Left ventricle myocardium inferior (tissue), 1 donor: ENCODE data around the gene PKDCC. TPM values are rescaled to one million over a fixed set of nuclear protein-coding genes. Genes with fewer than 3 reads are reported as not detected.

Source experiments
- DNase-seq: peaks from one replicate; pipeline ENCODE4 v3.0.0-alpha.2; 2020
- H3K27ac ChIP-seq: fragments of 200-600 bp; replicated peaks from 2 replicates; pipeline ENCODE4 v1.8.0; 2021
- H3K27me3 ChIP-seq: fragments of 200-600 bp; 2 replicates; pipeline ENCODE4 v1.8.0; 2021; ENCODE audit warnings: low read depth
- H3K36me3 ChIP-seq: fragments of 200-600 bp; 2 replicates; pipeline ENCODE4 v1.8.0; 2021
- H3K4me1 ChIP-seq: fragments of 200-600 bp; 2 replicates; pipeline ENCODE4 v1.8.0; 2021
- H3K4me3 ChIP-seq: fragments of 200-600 bp; 2 replicates; pipeline ENCODE4 v1.8.0; 2021; ENCODE audit warnings: mild to moderate bottlenecking, moderate library complexity
- H3K9me3 ChIP-seq: fragments of 200-600 bp; replicated peaks from 2 replicates; pipeline ENCODE4 v1.8.0; 2021
- intact Hi-C: fragments of 100-400 bp; cut with micrococcal nuclease; formaldehyde crosslinking; loops from one replicate; pipeline ENCODE4 v1.11.0; 2022
- long read RNA-seq: library from polyadenylated mRNA; unstranded; transcript quantifications from one replicate; pipeline ENCODE4 v2.0.0, GENCODE V29; 2021
- total RNA-seq: library from RNA; stranded (reverse); fragmentation: NEBNext Ultra II Directional; extraction: Animal tissue kit (Norgen Biotek cat#: 25700); gene quantifications from one replicate; pipeline ENCODE4 v1.2.1, GENCODE V29; 2021
- TF ChIP-seq, protein P1 (sequence below): fragments of 200-600 bp; IDR thresholded peaks from 2 replicates; pipeline ENCODE4 v1.8.0; 2021; ENCODE audit warnings: antibody characterized with exemption, mild to moderate bottlenecking, borderline replicate concordance
- donor health status: DM: no; HTN: yes; CAD: no; lungs with severe emphysema.

PKDCC gene, protein sequence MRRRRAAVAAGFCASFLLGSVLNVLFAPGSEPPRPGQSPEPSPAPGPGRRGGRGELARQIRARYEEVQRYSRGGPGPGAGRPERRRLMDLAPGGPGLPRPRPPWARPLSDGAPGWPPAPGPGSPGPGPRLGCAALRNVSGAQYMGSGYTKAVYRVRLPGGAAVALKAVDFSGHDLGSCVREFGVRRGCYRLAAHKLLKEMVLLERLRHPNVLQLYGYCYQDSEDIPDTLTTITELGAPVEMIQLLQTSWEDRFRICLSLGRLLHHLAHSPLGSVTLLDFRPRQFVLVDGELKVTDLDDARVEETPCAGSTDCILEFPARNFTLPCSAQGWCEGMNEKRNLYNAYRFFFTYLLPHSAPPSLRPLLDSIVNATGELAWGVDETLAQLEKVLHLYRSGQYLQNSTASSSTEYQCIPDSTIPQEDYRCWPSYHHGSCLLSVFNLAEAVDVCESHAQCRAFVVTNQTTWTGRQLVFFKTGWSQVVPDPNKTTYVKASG
- 88.7 TPM for total RNA-seq
- long read RNA-seq, transcript PKDCC-201 (7 exons, 2,502 nt), result major isoform, 128 of 201 reads
- long read RNA-seq, partial matches to known transcripts, result 28 of 201 reads
- long read RNA-seq, other reads (novel, unspliced or antisense), result 45 of 201 reads

DNA sequence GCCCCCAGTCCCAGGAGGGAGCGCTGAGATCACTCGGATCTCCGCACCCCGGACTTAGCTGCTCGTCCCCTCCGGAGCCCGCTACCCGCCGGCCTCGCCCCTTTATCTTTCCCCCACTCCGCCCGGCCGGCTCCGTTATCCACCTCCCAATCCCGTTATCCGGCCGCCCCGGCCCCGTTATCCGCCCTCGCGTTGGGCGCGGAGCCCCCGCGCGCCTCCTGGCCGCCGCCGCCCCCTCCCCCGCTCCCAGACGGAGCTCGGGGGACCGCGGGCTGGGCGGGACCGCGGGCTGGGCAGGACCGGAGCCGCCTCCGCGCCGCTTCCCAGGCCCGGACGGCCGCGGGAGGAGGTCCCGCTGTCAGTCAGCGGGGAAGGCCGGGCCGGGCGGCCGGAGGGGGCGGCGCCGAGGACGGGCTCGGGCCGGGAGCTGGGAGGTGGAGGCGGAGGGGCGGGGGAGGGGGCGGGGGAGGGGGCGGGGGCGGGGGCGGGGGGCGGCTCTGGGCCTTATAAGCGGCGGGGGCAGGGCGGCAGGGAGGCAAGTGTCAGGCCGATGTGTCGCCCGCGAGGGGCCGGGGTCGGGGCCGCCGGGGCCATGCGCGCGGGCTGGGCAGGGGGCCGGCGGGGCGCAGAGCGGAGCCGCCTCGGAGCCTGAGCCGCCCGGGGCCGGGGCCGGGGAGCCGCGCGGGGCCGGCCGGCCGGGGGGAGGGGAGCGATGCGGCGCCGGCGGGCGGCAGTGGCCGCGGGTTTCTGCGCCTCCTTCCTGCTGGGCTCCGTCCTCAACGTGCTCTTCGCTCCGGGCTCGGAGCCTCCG is at the start of gene PKDCC:
TSS of gene PKDCC (plus strand) at position 534 of the 811 bp plus-strand sequence. CDS start at position 713, 179 bp downstream.
- TF ChIP-seq, protein P1, sequence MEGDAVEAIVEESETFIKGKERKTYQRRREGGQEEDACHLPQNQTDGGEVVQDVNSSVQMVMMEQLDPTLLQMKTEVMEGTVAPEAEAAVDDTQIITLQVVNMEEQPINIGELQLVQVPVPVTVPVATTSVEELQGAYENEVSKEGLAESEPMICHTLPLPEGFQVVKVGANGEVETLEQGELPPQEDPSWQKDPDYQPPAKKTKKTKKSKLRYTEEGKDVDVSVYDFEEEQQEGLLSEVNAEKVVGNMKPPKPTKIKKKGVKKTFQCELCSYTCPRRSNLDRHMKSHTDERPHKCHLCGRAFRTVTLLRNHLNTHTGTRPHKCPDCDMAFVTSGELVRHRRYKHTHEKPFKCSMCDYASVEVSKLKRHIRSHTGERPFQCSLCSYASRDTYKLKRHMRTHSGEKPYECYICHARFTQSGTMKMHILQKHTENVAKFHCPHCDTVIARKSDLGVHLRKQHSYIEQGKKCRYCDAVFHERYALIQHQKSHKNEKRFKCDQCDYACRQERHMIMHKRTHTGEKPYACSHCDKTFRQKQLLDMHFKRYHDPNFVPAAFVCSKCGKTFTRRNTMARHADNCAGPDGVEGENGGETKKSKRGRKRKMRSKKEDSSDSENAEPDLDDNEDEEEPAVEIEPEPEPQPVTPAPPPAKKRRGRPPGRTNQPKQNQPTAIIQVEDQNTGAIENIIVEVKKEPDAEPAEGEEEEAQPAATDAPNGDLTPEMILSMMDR, result no peak

DNA sequence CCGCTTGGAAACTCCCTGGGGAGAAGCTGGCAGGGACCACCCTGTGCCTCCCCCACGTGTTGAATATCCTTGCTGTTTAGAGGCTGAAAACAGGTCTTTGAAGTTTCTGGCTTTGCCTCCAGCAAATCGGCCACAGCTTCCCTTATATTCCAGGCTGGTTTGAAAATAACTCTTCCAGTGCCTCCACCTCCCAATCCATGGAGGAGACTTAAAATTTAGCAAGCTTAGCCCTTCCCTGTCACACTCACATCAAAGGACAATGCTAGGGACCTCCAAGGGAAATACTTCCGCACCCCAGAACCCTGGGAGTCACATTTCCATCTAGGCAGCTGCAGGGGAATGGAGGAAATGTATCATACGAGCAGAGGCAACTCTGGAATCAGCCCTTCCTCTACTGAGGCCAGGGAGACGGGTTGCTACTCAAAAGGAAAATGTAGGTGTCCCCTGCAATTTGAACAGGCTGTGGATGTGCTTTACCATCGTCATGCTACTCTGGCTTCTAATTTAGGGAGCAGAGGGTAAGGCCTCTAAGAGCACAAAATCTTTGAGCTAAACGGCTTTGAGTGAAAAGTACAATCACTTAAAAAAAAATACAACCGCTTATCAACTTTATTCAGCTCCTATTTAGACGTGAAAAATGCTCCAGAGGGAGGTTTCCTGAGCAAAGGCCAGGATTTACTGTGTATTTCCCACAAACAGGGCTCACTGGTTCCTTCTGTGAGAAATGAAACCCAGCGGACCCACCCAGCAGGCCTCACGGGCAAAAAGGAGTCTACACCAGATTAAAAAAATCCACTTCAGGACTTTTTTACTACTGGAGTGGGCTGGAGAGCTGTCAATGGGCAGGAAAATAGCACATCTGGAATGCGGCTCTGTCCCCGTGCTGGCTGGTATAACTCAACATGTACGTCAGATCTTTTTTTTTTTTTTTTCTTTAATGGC is 49.4 kb upstream of the PKDCC start:
- H3K4me3 ChIP-seq, result peak overlapping the region; percentile 1
- H3K36me3 ChIP-seq, result no peaks in the 10 kb centered on the region
- intact Hi-C loops, result no loop called here
- DNase-seq, result peak; percentile 26
- H3K9me3 ChIP-seq, result no peaks in the 10 kb centered on the region
- no peaks in the 10 kb centered on the region for H3K27me3 ChIP-seq
- peaks cover 12% of the 10 kb centered on the region for H3K4me1 ChIP-seq
- peak overlapping the region; percentile 69 for H3K27ac ChIP-seq
- TF ChIP-seq, protein P1, result no peak

More for the DNA sequence above, at the start of gene PKDCC:
- peak; percentile 90 for DNase-seq
- no peaks in the 10 kb centered on the region for H3K27me3 ChIP-seq
- intact Hi-C loops, result no loop called here
- H3K9me3 ChIP-seq, result no peaks in the 10 kb centered on the region
- peak within 1 kb of the TSS; percentile 91 for H3K27ac ChIP-seq
- no peaks in the 10 kb centered on the region for H3K36me3 ChIP-seq
- H3K4me1 ChIP-seq, result peaks cover 58% of the 10 kb centered on the region
- H3K4me3 ChIP-seq, result peak within 1 kb of the TSS; percentile 87

DNA sequence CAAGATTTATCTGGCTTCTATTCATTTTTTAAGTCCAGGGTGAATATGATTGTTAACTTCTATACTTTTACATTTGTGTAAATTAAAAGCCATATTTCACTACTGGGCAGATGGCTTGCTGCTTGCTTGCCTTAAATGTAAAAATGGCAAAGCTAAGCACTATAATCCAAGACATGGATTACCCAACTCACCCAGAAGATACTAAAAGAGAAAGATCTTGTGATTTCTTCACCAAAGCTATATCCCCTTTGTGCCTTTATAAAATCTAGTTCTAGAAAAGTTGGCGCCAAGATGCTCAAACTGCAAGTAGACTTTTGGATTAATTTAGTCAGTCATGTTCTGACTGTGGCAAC is 48.7 kb upstream of the PKDCC start:
- no peaks in the 10 kb centered on the region for H3K27me3 ChIP-seq
- H3K9me3 ChIP-seq, result peaks cover 4% of the 10 kb centered on the region
- H3K4me1 ChIP-seq, result peaks cover 12% of the 10 kb centered on the region
- intact Hi-C loops, result no loop called here
- H3K27ac ChIP-seq, result peak overlapping the region; percentile 69
- H3K36me3 ChIP-seq, result no peaks in the 10 kb centered on the region
- DNase-seq, result no peak
- H3K4me3 ChIP-seq, result no peak overlapping the region
- TF ChIP-seq, protein P1, result no peak

DNA sequence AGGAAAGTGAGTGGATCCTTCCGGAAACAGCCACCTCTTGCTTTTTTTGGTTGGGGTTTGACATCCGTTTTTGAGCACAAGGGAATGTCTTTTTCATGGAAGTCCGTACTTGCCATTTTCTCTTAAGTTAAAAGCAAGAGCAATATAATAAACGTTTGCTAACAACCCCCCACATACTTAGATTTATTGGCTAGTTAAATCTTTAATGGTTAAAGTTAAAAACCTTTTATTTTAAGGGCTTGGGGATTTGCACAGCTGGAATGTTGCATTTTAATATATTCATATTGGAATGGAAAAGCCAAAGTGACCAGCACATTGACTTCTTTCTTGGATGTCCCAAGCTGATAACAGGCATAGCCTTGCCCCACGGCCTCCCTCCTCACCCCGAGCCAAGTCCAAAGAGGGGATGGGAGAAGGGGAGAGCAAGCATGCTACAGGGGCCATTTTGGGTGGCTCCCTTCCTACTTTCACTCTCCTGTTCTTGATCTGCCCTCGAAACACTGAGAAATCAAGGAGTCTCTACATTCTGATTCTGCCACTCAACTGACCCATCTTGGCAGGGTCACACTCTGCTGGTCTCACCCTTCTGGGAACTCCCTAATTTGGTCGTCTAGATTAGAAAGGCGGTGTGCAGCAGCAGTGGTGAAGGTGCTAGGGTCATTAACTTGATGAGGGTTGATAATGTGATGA is 48.1 kb upstream of the PKDCC start:
- H3K4me1 ChIP-seq, result peaks cover 12% of the 10 kb centered on the region

More for the DNA sequence above, 48.1 kb upstream of the PKDCC start:
- Histone ChIP-seq H3K27ac (peak overlapping the region; percentile 69), H3K36me3 (no peaks in the 10 kb centered on the region), H3K9me3 (peaks cover 7% of the 10 kb centered on the region), H3K4me3 (no peak overlapping the region), H3K27me3 (no peaks in the 10 kb centered on the region)
- intact Hi-C loops, result no loop called here
- DNase-seq, result no peak
- TF ChIP-seq, protein P1, result no peak
